ENCODE results near the gene CA9. TPM values are rescaled to one million over a fixed set of nuclear protein-coding genes. Genes with fewer than 3 reads are reported as not detected.

Gene CA9
- total RNA-seq, 1 experiment from 2014 or later: 8.5 TPM

GRCh38 chr9:35658968-35659220, 14.8 kb upstream of the CA9 start:
- no peaks in the 10 kb centered on the region for H4K20me1 ChIP-seq (ENCODE audit: insufficient read depth)
- no peaks in the 10 kb centered on the region for H3K9me2 ChIP-seq (ENCODE audit: insufficient read depth)
- RAD21 ChIA-PET (ENCODE audit: low non-redundant PET in 1 of 2, low total read pairs in 2 of 2, uncharacterized antibody in 2 of 2, unreplicated experiment in 2 of 2): no interaction called here
- H2AFZ ChIP-seq (ENCODE audit: low read depth, low read length, poor library complexity, severe bottlenecking): no peak overlapping the region
- CTCF ChIA-PET: interaction anchor here (0.9 to 2.3 kb wide), 5 partner anchors 38 to 105 kb away, joined by 3 to 7 read pairs (median 3); partner anchors contain the start of gene TESK1
- ATAC-seq (peak; percentile 25), DNase-seq (ENCODE audit: low read depth, low spot score) (peak; percentile 24)
- H3K27ac ChIP-seq (ENCODE audit: low read depth, low read length): peak overlapping the region; percentile 85
- TF ChIP-seq YY1 (IDR thresholded peaks at IDR 0.05; ENCODE audit: extremely low read depth, insufficient replicate concordance, low read depth, low read length) (no peak), ZBTB33 (IDR thresholded peaks at IDR 0.05; ENCODE audit: extremely low read depth, insufficient replicate concordance, low read length) (no peak), CEBPB (IDR thresholded peaks at IDR 0.05; ENCODE audit: low read depth) (no peak), TCF7L2 (IDR thresholded peaks at IDR 0.05; ENCODE audit: borderline replicate concordance, extremely low read depth, insufficient read depth, insufficient read length) (no peak), ELF1 (IDR thresholded peaks at IDR 0.05; ENCODE audit: borderline replicate concordance, low read depth) (no peak), REST (IDR thresholded peaks at IDR 0.05; ENCODE audit: low read depth) (no peak), SRF (IDR thresholded peaks at IDR 0.05; ENCODE audit: low read depth) (no peak), SIN3A (IDR thresholded peaks at IDR 0.05; ENCODE audit: low read depth) (no peak), ZNF274 (IDR thresholded peaks at IDR 0.05; ENCODE audit: low read depth, low read length) (no peak), EZH2 (IDR thresholded peaks at IDR 0.05) (no peak), EGR1 (IDR thresholded peaks at IDR 0.05; ENCODE audit: low read depth) (no peak), JUND (IDR thresholded peaks at IDR 0.05) (no peak), CBX3 (IDR thresholded peaks at IDR 0.05; ENCODE audit: low read depth) (no peak)
- no TSS peak for BruUV-seq (replicated peaks)
- H3K4me1 ChIP-seq (ENCODE audit: control insufficient read depth in 1 of 2, insufficient read depth in 2 of 2, low read length in 2 of 2): peaks cover 10 to 46% of the 10 kb centered on the region in 2 experiments; a peak in 3 of 4 replicates
- peak overlapping the region; percentile 68 to 75 for H3K4me3 ChIP-seq (replicated peaks in 1 of 2; ENCODE audit: low read depth in 1 of 2, low read length in 2 of 2)
- H3K4me2 ChIP-seq (ENCODE audit: low read length): peak overlapping the region; percentile 79
- peaks cover 6 to 26% of the 10 kb centered on the region in 2 experiments; a peak in 3 of 4 replicates for H3K36me3 ChIP-seq (ENCODE audit: control insufficient read depth in 1 of 2, insufficient read depth in 2 of 2, low read length in 2 of 2)
- POLR2A ChIA-PET: interaction anchor here (0.8 to 2.9 kb wide), 4 partner anchors 11 to 97 kb away, joined by 3 to 11 read pairs (median 4); partner anchors contain the start of genes CREB3 and TLN1
- intact Hi-C loops (cut with micrococcal nuclease): loop anchor here (10.0 kb wide), 1 partner anchor 544 kb away; the partner anchor contains the start of gene ATOSB
- peaks cover 17% of the 10 kb centered on the region; the same call in 1 of the 2 replicates for H3K79me2 ChIP-seq (ENCODE audit: insufficient read depth, low read length)
- H3K27me3 ChIP-seq (ENCODE audit: insufficient read depth, low read length): no peaks in the 10 kb centered on the region
- no peaks in the 10 kb centered on the region for H3K9me3 ChIP-seq (ENCODE audit: control insufficient read depth in 1 of 2, insufficient read depth in 1 of 2, low read depth in 1 of 2, low read length in 2 of 2)
- peak overlapping the region; percentile 90 for H3K9ac ChIP-seq (ENCODE audit: low read length)

Measured in HCT116 (cell line).